K562 (cell line): Measurements from ENCODE around the gene TAMALIN. TPM values are rescaled to one million over a fixed set of nuclear protein-coding genes. Genes with fewer than 3 reads are reported as not detected.

Experiments used
- ATAC-seq: fragments of 200-7000 bp; cut with Tn5 transposase; 3 replicates; pipeline ENCODE4 v1.9.1; 2020; ENCODE audit warnings: moderate library complexity
- BruUV-seq: library from RNA; stranded (reverse); fragments of 400-500 nt; replicated peaks from 2 replicates; lab custom pipeline; 2021; lab: Mats Ljungman, UMichigan
- CTCF ChIA-PET: fragments of 300-600 bp; formaldehyde crosslinking; extraction: SDS; loops from one replicate; lab custom pipeline; 2021; ENCODE audit warnings: low intra/inter-chr PET ratio; lab: Yijun Ruan, JAX
- POLR2A ChIA-PET: fragments of 300-600, 350-650 bp; sonication (Branson Sonifier 250); formaldehyde crosslinking; extraction: SDS; loops from one replicate; lab custom pipeline; 2021; ENCODE audit warnings: antibody characterized with exemption, inconsistent platforms; lab: Yijun Ruan, JAX
- DNase-seq, 4 experiments: peaks; one replicate each; pipeline versions ENCODE4 v3.0.0 to v3.0.0-alpha.2; 2011 to 2018; ENCODE audit warnings: low spot score in 3 of 4, mixed read lengths in 3 of 4; ENCODE audit errors: extremely low read depth in 1 of 4
- FAIRE-seq: peaks from 2 replicates; lab custom pipeline; 2011; peaks lifted over from hg19 to GRCh38; lab: Jason Lieb, UNC
- H2AFZ ChIP-seq: 2 replicates; pipeline ENCODE4 v1.6.0; 2011; ENCODE audit warnings: low read depth, low read length, control low read depth, inconsistent platforms
- H3K27ac ChIP-seq: fragments of 200-600 bp; 3 replicates; pipeline ENCODE4 v1.8.0; 2011; ENCODE audit warnings: low read depth, mild to moderate bottlenecking, control low read depth, inconsistent platforms, low read length, moderate library complexity, mixed read lengths; ENCODE audit errors: extremely low read depth
- H3K27me3 ChIP-seq, 2 experiments: fragments of 300-600 bp in 1 of 2; 2 replicates in 1 of 2; 3 replicates in 1 of 2; pipeline versions ENCODE4 v1.6.0 to v1.8.0; 2011; ENCODE audit warnings: inconsistent platforms in 2 of 2, low read length in 2 of 2, mild to moderate bottlenecking in 1 of 2, mixed read lengths in 1 of 2, moderate library complexity in 1 of 2; ENCODE audit not compliant: control insufficient read depth in 2 of 2, insufficient read depth in 2 of 2
- H3K36me3 ChIP-seq: fragments of 300-600 bp; 3 replicates; pipeline ENCODE4 v1.8.0; 2011; ENCODE audit warnings: mild to moderate bottlenecking, low read length, inconsistent platforms; ENCODE audit not compliant: control insufficient read depth, insufficient read depth
- H3K4me1 ChIP-seq, 2 experiments: fragments of 200-600 bp in 1 of 2; replicated peaks in 1 of 2; 2 replicates in 1 of 2; 3 replicates in 1 of 2; pipeline versions ENCODE4 v1.5.1 to v1.8.0; 2011; ENCODE audit warnings: inconsistent platforms in 2 of 2, low read length in 2 of 2, mild to moderate bottlenecking in 1 of 2, mixed read lengths in 1 of 2, moderate library complexity in 1 of 2; ENCODE audit not compliant: control insufficient read depth in 2 of 2, insufficient read depth in 2 of 2
- H3K4me2 ChIP-seq: 2 replicates; pipeline ENCODE4 v1.6.1; 2011; ENCODE audit warnings: low read length, control low read depth, inconsistent platforms, mixed read lengths; ENCODE audit not compliant: insufficient read depth
- H3K4me3 ChIP-seq: fragments of 200-600 bp; sonication (generic), shearing (Covaris generic); 2 replicates; pipeline ENCODE4 v1.5.1; 2016; ENCODE audit warnings: control low read depth, inconsistent platforms
- H3K79me2 ChIP-seq: fragments of 200-600 bp; 3 replicates; pipeline ENCODE4 v1.8.0; 2011; ENCODE audit warnings: low read length, inconsistent platforms; ENCODE audit not compliant: control insufficient read depth, insufficient read depth
- H3K9ac ChIP-seq, 2 experiments: 2 replicates each; pipeline versions ENCODE4 v1.6.0 to v1.6.1; 2011; ENCODE audit warnings: low read depth in 2 of 2, low read length in 2 of 2, control low read depth in 1 of 2, inconsistent platforms in 1 of 2, mild to moderate bottlenecking in 1 of 2, mixed read lengths in 1 of 2; ENCODE audit not compliant: insufficient read depth in 1 of 2
- H3K9me1 ChIP-seq: one replicate; pipeline ENCODE4 v1.6.0; 2011; ENCODE audit warnings: inconsistent platforms, mild to moderate bottlenecking, low read length, moderate library complexity; ENCODE audit not compliant: control insufficient read depth, insufficient read depth
- H3K9me3 ChIP-seq: replicated peaks from 2 replicates; pipeline ENCODE4 v1.5.1; 2011; ENCODE audit warnings: low read depth, low read length, inconsistent platforms; ENCODE audit not compliant: control insufficient read depth, insufficient read depth
- H4K20me1 ChIP-seq: replicated peaks from 2 replicates; pipeline ENCODE4 v1.6.1; 2011; ENCODE audit warnings: low read length, inconsistent platforms, mixed read lengths; ENCODE audit not compliant: control insufficient read depth, insufficient read depth
- CEBPB ChIP-seq: fragments of 450-650 bp; IDR thresholded peaks from 2 replicates; pipeline ENCODE4 v1.6.1; 2016; ENCODE audit warnings: missing genetic modification characterization, missing compliant biosample characterization
- CTBP1 ChIP-seq: fragments of 450-650 bp; IDR thresholded peaks from 2 replicates; pipeline ENCODE4 v1.6.1; 2016; ENCODE audit warnings: borderline replicate concordance
- EP300 ChIP-seq: IDR thresholded peaks from 2 replicates; pipeline ENCODE4 v1.6.1; 2012; ENCODE audit warnings: low read length, improper control_type of control experiment
- EWSR1 ChIP-seq: fragments of 450-650 bp; IDR thresholded peaks from 2 replicates; pipeline ENCODE4 v1.6.1; 2018; ENCODE audit warnings: borderline replicate concordance, mild to moderate bottlenecking, low read depth, moderate library complexity; ENCODE audit not compliant: partially characterized antibody
- KAT8 ChIP-seq: fragments of 450-650 bp; IDR thresholded peaks from 2 replicates; pipeline ENCODE4 v1.6.1; 2016; ENCODE audit warnings: low read depth, mild to moderate bottlenecking
- MTA3 ChIP-seq: fragments of 450-650 bp; formaldehyde crosslinking; IDR thresholded peaks from 2 replicates; pipeline ENCODE4 v1.6.1; 2017; ENCODE audit warnings: mild to moderate bottlenecking, borderline replicate concordance
- NCOA2 ChIP-seq, 2 experiments: fragments of 450-650 bp; IDR thresholded peaks; 2 replicates each; pipeline ENCODE4 v1.6.1; 2018; ENCODE audit warnings: mild to moderate bottlenecking in 2 of 2, moderate library complexity in 1 of 2; ENCODE audit not compliant: partially characterized antibody in 2 of 2
- POLR2B ChIP-seq: fragments of 450-650 bp; IDR thresholded peaks from 2 replicates; pipeline ENCODE4 v1.6.1; 2018; ENCODE audit warnings: low read depth; ENCODE audit not compliant: partially characterized antibody
- SPI1 ChIP-seq: IDR thresholded peaks from 2 replicates; pipeline ENCODE4 v1.6.1; 2011; ENCODE audit warnings: low read depth, low read length, control low read depth, borderline replicate concordance
- ZNF766 ChIP-seq: fragments of 200-800 bp; sonication (Bioruptor generic); conservative IDR thresholded peaks from 2 replicates; pipeline ENCODE4 v1.6.1; 2016; ENCODE audit warnings: missing genetic modification characterization, missing compliant biosample characterization
- WGBS: fragments of 100-300 bp; shearing (Covaris generic); methylation state at CpG from one replicate; pipeline ENCODE4 v1.1.6; 2016; ENCODE audit warnings: low coverage, mixed read lengths; ENCODE audit not compliant: insufficient coverage; ENCODE audit errors: missing lambda C conversion rate; 5-methylcytosine and 5-hydroxymethylcytosine counted together
- in situ Hi-C: fragments of 300-500 bp; cut with MboI; formaldehyde crosslinking; loops from 4 replicates; pipeline ENCODE4 v1.15.0; 2018; ENCODE audit warnings: inconsistent platforms, mixed read lengths
- intact Hi-C: fragments of 100-400 bp; cut with micrococcal nuclease; formaldehyde crosslinking; loops from 2 replicates; pipeline ENCODE4 v1.14.2; 2022
- polyA plus RNA-seq, 8 experiments: library from polyadenylated mRNA; depleted of rRNA in 4 of 8; stranded (reverse) in 5 of 8; unstranded in 3 of 8; fragments of >200 nt; fragmentation: Nextera tagmentation in 2 of 8; fragmentation: Illumina TruSeq in 1 of 8; extraction: Ambion mirVana in 2 of 8; extraction: Trizol in 1 of 8; gene quantifications; 2 replicates each; pipeline versions ENCODE4 v1.2.1 to v1.2.3, GENCODE V29; 2011 to 2014; ENCODE audit warnings: inconsistent platforms in 1 of 8, missing spikeins in 1 of 8
- total RNA-seq, 7 experiments: library from RNA; depleted of rRNA in 6 of 7; stranded (reverse); fragments of >200 nt in 6 of 7; fragmentation: Illumina TruSeq in 2 of 7; extraction: Trizol in 2 of 7; gene quantifications; 2 replicates each; pipeline versions ENCODE4 v1.2.1 to v1.2.3, GENCODE V29; 2011 to 2021; ENCODE audit warnings: low replicate concordance in 1 of 7
- TF ChIP-seq, protein P1 (sequence below): fragments of 250-450 bp; sonication (Bioruptor Pico); IDR thresholded peaks from 2 replicates; pipeline ENCODE4 v1.4.0; 2020; ENCODE audit warnings: mild to moderate bottlenecking, moderate library complexity
- TF ChIP-seq, protein P2 (sequence below): fragments of 250-450 bp; sonication (Bioruptor Pico); IDR thresholded peaks from 2 replicates; pipeline ENCODE4 v1.8.0; 2022; ENCODE audit warnings: moderate library complexity, mild to moderate bottlenecking, inconsistent platforms
- TF ChIP-seq, protein P3 (sequence below), 2 experiments: IDR thresholded peaks; 2 replicates each; pipeline ENCODE4 v1.6.1; 2012; ENCODE audit warnings: improper control_type of control experiment in 2 of 2, low read depth in 2 of 2, low read length in 2 of 2, borderline replicate concordance in 1 of 2

TAMALIN gene
- total and polyA plus RNA-seq, 9 of the 15 experiments (the other 6 are each of a cell fraction or from before 2014, with no cell fraction given) = 0.74 to 2.2 (median 1.5) TPM; not detected in 2

DNA sequence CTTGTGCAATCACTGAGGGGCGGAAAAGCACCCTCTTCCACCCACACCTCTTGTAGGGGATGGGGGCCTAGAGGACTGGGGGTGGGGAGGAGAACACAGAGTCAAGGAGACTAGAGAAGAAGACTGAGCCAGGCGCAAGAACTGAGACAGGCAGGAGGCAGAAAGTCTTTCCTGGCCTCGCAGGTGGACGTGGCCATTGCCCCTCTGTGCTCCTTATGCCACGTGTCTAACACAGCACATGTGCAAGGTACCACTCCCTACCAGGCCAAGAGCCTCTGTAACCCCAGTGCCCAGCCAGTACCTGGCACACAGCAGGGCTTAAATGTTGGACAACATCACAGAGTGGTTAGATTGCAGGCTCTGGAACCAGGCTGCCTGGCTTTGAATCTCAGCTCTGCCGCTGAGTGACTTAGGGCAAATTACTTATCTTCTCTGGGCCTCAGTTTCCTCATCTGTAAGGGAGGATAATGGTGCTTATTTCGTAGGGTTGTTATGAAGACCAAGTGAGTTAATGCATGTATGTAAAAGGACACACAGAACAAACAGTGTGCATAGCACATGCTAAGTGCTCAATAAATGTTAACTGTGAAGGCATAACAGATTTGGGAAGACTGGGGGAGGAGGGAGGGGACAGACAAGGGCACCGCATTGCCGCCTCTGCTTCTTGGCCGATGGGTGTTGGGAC is 1.4 kb upstream of the TAMALIN start (continued):
- TF ChIP-seq, protein P1, sequence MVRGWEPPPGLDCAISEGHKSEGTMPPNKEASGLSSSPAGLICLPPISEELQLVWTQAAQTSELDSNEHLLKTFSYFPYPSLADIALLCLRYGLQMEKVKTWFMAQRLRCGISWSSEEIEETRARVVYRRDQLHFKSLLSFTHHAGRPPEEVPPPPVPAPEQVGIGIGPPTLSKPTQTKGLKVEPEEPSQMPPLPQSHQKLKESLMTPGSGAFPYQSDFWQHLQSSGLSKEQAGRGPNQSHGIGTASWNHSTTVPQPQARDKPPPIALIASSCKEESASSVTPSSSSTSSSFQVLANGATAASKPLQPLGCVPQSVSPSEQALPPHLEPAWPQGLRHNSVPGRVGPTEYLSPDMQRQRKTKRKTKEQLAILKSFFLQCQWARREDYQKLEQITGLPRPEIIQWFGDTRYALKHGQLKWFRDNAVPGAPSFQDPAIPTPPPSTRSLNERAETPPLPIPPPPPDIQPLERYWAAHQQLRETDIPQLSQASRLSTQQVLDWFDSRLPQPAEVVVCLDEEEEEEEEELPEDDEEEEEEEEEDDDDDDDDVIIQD = no peak
- TF ChIP-seq, protein P2, sequence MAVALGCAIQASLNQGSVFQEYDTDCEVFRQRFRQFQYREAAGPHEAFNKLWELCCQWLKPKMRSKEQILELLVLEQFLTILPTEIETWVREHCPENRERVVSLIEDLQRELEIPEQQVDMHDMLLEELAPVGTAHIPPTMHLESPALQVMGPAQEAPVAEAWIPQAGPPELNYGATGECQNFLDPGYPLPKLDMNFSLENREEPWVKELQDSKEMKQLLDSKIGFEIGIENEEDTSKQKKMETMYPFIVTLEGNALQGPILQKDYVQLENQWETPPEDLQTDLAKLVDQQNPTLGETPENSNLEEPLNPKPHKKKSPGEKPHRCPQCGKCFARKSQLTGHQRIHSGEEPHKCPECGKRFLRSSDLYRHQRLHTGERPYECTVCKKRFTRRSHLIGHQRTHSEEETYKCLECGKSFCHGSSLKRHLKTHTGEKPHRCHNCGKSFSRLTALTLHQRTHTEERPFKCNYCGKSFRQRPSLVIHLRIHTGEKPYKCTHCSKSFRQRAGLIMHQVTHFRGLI (CRISPR knock-in tag) = no peak

DNA sequence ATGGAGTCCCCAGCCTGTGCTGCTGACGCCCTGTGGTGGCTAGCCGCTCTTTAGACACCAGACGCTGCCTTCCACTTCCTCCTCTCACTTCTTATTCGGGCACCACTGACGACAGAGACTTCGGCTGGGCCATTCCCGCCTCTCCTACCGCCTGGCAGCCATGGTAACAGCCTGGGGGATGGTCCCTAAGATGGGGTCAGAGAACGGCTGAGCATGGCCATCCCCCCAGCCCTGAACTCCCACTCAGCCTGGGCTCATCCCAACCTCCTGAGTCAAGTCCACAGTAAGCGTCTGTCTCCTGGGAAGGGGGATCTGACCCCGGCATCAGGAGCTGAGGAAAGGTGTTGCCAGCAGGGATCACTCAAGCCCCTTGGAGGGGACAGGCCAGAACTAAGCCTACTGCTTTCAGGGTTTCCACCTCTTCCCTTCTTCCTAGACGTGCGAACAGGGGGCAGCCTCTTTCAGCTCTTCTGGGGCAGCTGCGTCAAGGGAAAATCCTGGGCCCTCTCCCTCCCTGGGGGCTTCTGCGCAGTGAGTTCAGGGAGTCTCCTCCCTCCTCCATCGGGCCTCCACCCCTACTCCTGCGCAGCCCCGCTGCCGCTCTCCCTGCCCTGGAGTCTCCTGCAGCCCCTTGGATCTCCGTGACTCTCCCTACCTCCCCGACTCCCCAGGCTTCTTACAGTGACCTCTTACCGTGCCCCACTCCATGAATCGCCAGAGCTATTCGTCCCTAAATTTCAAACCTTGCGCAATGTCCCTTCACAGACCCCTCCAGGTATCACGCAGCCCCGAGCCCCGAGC is 643 bp upstream of the TAMALIN start:
- H3K4me3 ChIP-seq = no peak overlapping the region
- H3K27me3 ChIP-seq = no peaks in the 10 kb centered on the region
- H2AFZ ChIP-seq = no peak overlapping the region
- in situ Hi-C loops = loop anchor here (25.0 kb wide), 1 partner anchor 594 kb away; the partner anchor contains the start of gene SLC4A8
- no peaks in the 10 kb centered on the region for H3K36me3 ChIP-seq
- intact Hi-C loops = no loop called here
- WGBS = 29% methylated on average over 23 of the region's 28 CpGs
- ATAC-seq (no peak), DNase-seq (no peak), FAIRE-seq (no peak)
- H3K4me2 ChIP-seq = no peak overlapping the region
- BruUV-seq = no TSS peak
- peaks cover 20 to 42% of the 10 kb centered on the region in 2 experiments for H3K4me1 ChIP-seq
- ChIA-PET POLR2A (interaction anchor here (0.5 to 1.1 kb wide), 2 partner anchors 15 to 24 kb away, joined by 3 read pairs; no protein-coding TSS in a partner anchor), CTCF (interaction anchor here (0.6 to 5.4 kb wide), 4 partner anchors 13 to 105 kb away, joined by 3 to 63 read pairs (median 6); no protein-coding TSS in a partner anchor)
- H3K9me1 ChIP-seq = no peaks in the 10 kb centered on the region
- no peaks in the 10 kb centered on the region for H4K20me1 ChIP-seq
- no peaks in the 10 kb centered on the region for H3K79me2 ChIP-seq
- no peak overlapping the region for H3K27ac ChIP-seq
- peak overlapping the region in 1 of 2 experiments; percentile 77; a peak in 2 of 4 replicates for H3K9ac ChIP-seq
- no peaks in the 10 kb centered on the region for H3K9me3 ChIP-seq
- TF ChIP-seq EP300 (no peak), KAT8 (no peak), POLR2B (no peak), CEBPB (tag) (peak; percentile 66), SPI1 (peak; percentile 24; the same call in 1 of the 2 replicates), ZNF766 (CRISPR knock-in tag) (no peak), NCOA2 (IDR thresholded peaks at IDR 0.05; ENCODE audit: partially characterized antibody in 2 of 2) (no peak), CTBP1 (no peak), MTA3 (no peak), EWSR1 (no peak)
- TF ChIP-seq, protein P3, sequence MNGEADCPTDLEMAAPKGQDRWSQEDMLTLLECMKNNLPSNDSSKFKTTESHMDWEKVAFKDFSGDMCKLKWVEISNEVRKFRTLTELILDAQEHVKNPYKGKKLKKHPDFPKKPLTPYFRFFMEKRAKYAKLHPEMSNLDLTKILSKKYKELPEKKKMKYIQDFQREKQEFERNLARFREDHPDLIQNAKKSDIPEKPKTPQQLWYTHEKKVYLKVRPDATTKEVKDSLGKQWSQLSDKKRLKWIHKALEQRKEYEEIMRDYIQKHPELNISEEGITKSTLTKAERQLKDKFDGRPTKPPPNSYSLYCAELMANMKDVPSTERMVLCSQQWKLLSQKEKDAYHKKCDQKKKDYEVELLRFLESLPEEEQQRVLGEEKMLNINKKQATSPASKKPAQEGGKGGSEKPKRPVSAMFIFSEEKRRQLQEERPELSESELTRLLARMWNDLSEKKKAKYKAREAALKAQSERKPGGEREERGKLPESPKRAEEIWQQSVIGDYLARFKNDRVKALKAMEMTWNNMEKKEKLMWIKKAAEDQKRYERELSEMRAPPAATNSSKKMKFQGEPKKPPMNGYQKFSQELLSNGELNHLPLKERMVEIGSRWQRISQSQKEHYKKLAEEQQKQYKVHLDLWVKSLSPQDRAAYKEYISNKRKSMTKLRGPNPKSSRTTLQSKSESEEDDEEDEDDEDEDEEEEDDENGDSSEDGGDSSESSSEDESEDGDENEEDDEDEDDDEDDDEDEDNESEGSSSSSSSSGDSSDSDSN (IDR thresholded peaks at IDR 0.05; ENCODE audit: borderline replicate concordance in 1 of 2, low read depth in 2 of 2, low read length in 2 of 2) = no peak
